RWPE2 (cell line): ENCODE data around the gene CHST15.

Experiments used
- ATAC-seq: fragments of 200-7000 bp; cut with Tn5 transposase; 3 replicates; pipeline ENCODE4 v1.9.1; 2021; ENCODE audit warnings: low read depth
- DNase-seq: peaks from one replicate; pipeline ENCODE4 v3.0.0-alpha.2; 2020; ENCODE audit warnings: low spot score
- H3K27ac ChIP-seq: fragments of 450-650 bp; 2 replicates; pipeline ENCODE4 v1.5.1; 2017; ENCODE audit warnings: mild to moderate bottlenecking; ENCODE audit not compliant: poor library complexity, severe bottlenecking
- H3K27me3 ChIP-seq: fragments of 250-450 bp; sonication (Bioruptor Pico); 2 replicates; pipeline ENCODE4 v1.5.1; 2021; ENCODE audit warnings: mild to moderate bottlenecking, moderate library complexity; ENCODE audit not compliant: insufficient read depth, poor library complexity, severe bottlenecking
- H3K36me3 ChIP-seq: fragments of 250-450 bp; sonication (Bioruptor Pico); 2 replicates; pipeline ENCODE4 v1.5.1; 2020; ENCODE audit warnings: low read depth, mild to moderate bottlenecking, moderate library complexity
- H3K4me1 ChIP-seq: fragments of 250-450 bp; sonication (Bioruptor Pico); 2 replicates; pipeline ENCODE4 v1.5.1; 2021; ENCODE audit warnings: mild to moderate bottlenecking, moderate library complexity; ENCODE audit not compliant: insufficient read depth, poor library complexity, severe bottlenecking
- H3K4me3 ChIP-seq: fragments of 250-450 bp; sonication (Bioruptor Pico); 2 replicates; pipeline ENCODE4 v1.5.1; 2021; ENCODE audit warnings: mild to moderate bottlenecking, moderate library complexity; ENCODE audit not compliant: severe bottlenecking
- H3K9me3 ChIP-seq: fragments of 250-450 bp; sonication (Bioruptor Pico); 2 replicates; pipeline ENCODE4 v1.5.1; 2021; ENCODE audit warnings: mild to moderate bottlenecking, moderate library complexity; ENCODE audit not compliant: severe bottlenecking
- TF ChIP-seq, protein P1 (sequence below): fragments of 450-650 bp; IDR thresholded peaks from one replicate; pipeline ENCODE4 v1.5.1; 2017; ENCODE audit warnings: mild to moderate bottlenecking, moderate library complexity; ENCODE audit not compliant: poor library complexity, severe bottlenecking

The CHST15 gene

GRCh38 chr10:124071141-124071540 is 22.3 kb downstream of the CHST15 start:
- Histone ChIP-seq H3K27ac (no peak overlapping the region), H3K9me3 (no peaks in the 10 kb centered on the region), H3K36me3 (no peaks in the 10 kb centered on the region), H3K4me1 (peaks cover 21% of the 10 kb centered on the region), H3K27me3 (no peaks in the 10 kb centered on the region), H3K4me3 (no peak overlapping the region)
- no peak for DNase-seq
- TF ChIP-seq, protein P1, sequence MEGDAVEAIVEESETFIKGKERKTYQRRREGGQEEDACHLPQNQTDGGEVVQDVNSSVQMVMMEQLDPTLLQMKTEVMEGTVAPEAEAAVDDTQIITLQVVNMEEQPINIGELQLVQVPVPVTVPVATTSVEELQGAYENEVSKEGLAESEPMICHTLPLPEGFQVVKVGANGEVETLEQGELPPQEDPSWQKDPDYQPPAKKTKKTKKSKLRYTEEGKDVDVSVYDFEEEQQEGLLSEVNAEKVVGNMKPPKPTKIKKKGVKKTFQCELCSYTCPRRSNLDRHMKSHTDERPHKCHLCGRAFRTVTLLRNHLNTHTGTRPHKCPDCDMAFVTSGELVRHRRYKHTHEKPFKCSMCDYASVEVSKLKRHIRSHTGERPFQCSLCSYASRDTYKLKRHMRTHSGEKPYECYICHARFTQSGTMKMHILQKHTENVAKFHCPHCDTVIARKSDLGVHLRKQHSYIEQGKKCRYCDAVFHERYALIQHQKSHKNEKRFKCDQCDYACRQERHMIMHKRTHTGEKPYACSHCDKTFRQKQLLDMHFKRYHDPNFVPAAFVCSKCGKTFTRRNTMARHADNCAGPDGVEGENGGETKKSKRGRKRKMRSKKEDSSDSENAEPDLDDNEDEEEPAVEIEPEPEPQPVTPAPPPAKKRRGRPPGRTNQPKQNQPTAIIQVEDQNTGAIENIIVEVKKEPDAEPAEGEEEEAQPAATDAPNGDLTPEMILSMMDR: no peak
- no peak for ATAC-seq

GRCh38 chr10:124070666-124071065 is 22.7 kb downstream of the CHST15 start:
- H3K4me1 ChIP-seq: peaks cover 23% of the 10 kb centered on the region
- DNase-seq (no peak), ATAC-seq (no peak)
- no peak overlapping the region for H3K4me3 ChIP-seq
- H3K27me3 ChIP-seq: no peaks in the 10 kb centered on the region
- no peaks in the 10 kb centered on the region for H3K9me3 ChIP-seq
- H3K36me3 ChIP-seq: no peaks in the 10 kb centered on the region
- no peak overlapping the region for H3K27ac ChIP-seq
- TF ChIP-seq, protein P1: no peak

GRCh38 chr10:124069341-124070264 is 23.8 kb downstream of the CHST15 start:
- H3K36me3 ChIP-seq: no peaks in the 10 kb centered on the region
- no peaks in the 10 kb centered on the region for H3K9me3 ChIP-seq
- H3K27ac ChIP-seq: peak overlapping the region; percentile 46
- H3K4me3 ChIP-seq: no peak overlapping the region
- ATAC-seq: peak; percentile 94
- no peaks in the 10 kb centered on the region for H3K27me3 ChIP-seq
- H3K4me1 ChIP-seq: peaks cover 32% of the 10 kb centered on the region
- DNase-seq: no peak
- TF ChIP-seq, protein P1: no peak

- ATAC-seq (peak; percentile 56), DNase-seq (no peak)
- TF ChIP-seq, protein P1: no peak
- Histone ChIP-seq H3K4me3 (no peak overlapping the region), H3K27ac (peak overlapping the region; percentile 46), H3K9me3 (no peaks in the 10 kb centered on the region), H3K27me3 (no peaks in the 10 kb centered on the region), H3K4me1 (peaks cover 37% of the 10 kb centered on the region), H3K36me3 (no peaks in the 10 kb centered on the region)
Measured at GRCh38 chr10:124068929-124069328, 24.5 kb downstream of the CHST15 start.
